ENCODE measurements around the gene ADCY6.

GRCh38 chr12:48764521-48764920, 24.4 kb downstream of the ADCY6 start:
- TF ChIP-seq CTCF (IDR thresholded peaks at IDR 0.05; ENCODE audit: borderline replicate concordance, extremely low read depth, low read length, poor library complexity, severe bottlenecking) (no peak), EZH2 (IDR thresholded peaks at IDR 0.05; ENCODE audit: borderline replicate concordance, low read depth, low read length, severe bottlenecking) (no peak)

Data from DND-41 (cell line).